Occipital lobe (tissue), 2 donors: ENCODE data around the gene GINS1. TPM values are rescaled to one million over a fixed set of nuclear protein-coding genes. Genes with fewer than 3 reads are reported as not detected.
A peak's percentile ranks its signal among the peaks of the same experiment; 100 is the strongest.

Experiments used
- DNase-seq: peaks from one replicate; lab custom pipeline; 2025; lab: John Stamatoyannopoulos, UW
- total RNA-seq: library from RNA; depleted of rRNA; stranded (reverse); fragments of >200 nt; gene quantifications from one replicate; pipeline ENCODE4 v1.2.3, GENCODE V29; 2014

Gene GINS1
- total RNA-seq = 9.7 TPM

- peak; percentile 78 for DNase-seq
Measured at GRCh38 chr20:25407311-25408169, at the start of gene GINS1. Gene GINS1 (plus strand): TSS chr20:25407673. CDS start chr20:25407821, 148 bp downstream.

DNA sequence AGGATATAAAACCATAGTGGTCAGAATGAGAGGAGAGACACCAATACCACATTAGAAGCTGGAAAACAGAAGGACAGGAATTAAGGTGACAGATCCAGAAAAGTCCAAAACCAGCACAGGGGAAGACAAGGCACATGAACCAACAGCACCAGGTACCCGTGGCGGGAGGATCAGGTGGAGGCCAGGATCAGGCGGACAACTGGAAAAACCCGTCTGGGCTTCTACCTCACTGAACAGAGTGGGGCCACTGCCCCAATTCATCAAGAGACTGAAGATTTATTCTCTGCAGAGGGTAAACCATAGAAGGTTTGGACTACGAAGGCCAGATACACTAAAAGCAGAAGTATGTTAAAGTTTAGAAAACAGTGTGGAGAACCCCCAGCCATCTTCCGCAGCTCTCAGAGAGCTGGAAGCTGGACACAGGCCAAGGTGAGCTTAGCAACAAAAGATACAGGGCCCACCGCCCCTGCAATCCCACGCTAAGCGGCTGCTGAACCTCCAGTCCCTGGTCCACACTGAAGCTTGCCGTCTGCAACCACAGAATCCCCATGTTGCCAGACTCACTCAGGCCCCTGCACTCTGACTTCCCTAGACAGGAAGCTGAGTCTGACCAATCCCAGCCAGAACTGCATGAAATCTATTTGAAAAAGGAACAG, 46.7 kb upstream of the GINS1 start:
- DNase-seq = no peak

- DNase-seq = no peak
Measured at GRCh38 chr20:25361287-25361683, 46.2 kb upstream of the GINS1 start.

GRCh38 chr20:25364180-25364788, 43.2 kb upstream of the GINS1 start:
- DNase-seq = no peak

DNA sequence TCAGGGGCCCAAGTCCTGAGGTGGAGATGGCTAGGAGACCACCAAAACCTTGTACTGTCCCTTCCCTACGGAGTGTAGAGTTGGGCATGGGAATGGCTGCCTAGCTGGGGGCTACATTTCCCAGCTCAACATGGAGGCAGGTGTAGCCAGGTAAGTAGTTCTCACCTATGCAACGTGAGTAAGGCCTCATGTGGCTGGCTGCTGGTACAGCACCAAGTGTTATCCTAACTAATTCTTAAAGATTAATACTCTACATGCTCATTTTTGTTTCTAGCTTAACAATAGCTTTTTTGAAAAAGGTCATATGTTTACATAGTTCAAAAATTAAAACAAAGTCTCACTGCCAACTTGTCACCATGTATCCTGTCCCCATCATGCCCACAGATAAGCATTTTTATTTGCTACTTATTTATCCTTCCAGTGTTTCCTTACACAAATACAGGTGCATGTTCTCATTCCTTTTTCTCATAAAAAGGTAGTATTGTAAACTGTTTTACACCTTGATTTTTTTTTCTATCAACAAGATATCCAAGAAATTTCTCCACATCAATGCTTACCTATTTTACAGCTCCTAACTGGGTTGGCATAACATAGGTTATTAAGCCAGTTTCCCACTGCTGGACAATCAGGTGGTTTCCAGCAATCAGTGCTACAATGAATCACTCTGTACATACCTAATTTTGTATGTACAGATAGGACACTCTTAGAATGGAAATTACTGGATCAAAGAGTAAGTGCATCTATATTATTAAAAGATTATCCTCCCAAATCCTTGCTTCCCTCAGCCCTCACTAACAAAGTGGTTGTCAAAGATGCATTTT, 42.4 kb upstream of the GINS1 start:
- no peak for DNase-seq

GRCh38 chr20:25368526-25368925, 38.9 kb upstream of the GINS1 start:
- no peak for DNase-seq

DNA sequence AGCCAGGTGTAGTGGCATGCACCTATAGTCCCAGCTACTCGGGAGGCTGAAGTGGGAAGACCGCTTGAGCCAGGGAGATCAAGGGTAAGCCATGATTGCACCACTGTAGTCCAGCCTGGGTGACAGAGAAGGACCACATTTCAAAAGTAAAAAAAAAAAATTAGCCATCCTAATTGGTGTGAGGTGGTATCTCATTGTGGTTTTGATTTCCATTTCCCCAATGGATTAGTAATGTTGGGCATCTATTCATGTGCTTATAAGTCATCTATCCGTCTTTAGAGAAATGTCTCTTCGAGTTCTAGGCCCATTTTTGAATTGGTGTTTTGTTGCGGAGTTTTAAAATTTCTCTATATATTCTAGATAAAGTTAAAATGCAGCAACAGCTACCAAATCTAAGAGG, 38.5 kb upstream of the GINS1 start:
- DNase-seq = no peak

- DNase-seq = no peak
Measured at GRCh38 chr20:25369529-25369928, 37.9 kb upstream of the GINS1 start.

GRCh38 chr20:25369971-25370370, 37.5 kb upstream of the GINS1 start:
- DNase-seq = no peak

- DNase-seq = no peak
Measured at GRCh38 chr20:25372584-25373336, 34.7 kb upstream of the GINS1 start.

GRCh38 chr20:25374842-25375241, 32.6 kb upstream of the GINS1 start:
- DNase-seq = no peak

GRCh38 chr20:25376236-25376635, 31.2 kb upstream of the GINS1 start:
- DNase-seq = no peak

DNA sequence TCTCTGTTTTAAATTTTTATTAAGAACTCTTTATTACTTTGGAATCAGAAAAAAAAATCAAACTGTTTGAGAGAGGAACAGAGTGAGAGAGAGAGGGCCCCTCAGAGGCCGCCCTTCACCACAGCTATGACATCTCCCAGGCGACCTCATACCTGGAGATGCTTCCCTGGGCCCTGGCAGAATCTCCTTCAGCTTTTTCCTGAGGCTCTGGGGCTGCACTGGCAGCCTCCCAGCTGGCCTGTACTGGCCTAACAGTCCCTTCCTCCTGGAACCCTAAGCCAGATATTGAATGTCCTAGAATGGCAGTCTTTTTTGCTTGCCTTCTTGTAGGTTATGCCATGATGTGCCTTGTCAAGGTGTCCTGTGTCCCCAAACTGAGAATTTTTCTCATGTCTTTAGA, 30.6 kb upstream of the GINS1 start:
- DNase-seq = no peak

GRCh38 chr20:25378189-25378883, 29.1 kb upstream of the GINS1 start:
- DNase-seq = no peak

DNA sequence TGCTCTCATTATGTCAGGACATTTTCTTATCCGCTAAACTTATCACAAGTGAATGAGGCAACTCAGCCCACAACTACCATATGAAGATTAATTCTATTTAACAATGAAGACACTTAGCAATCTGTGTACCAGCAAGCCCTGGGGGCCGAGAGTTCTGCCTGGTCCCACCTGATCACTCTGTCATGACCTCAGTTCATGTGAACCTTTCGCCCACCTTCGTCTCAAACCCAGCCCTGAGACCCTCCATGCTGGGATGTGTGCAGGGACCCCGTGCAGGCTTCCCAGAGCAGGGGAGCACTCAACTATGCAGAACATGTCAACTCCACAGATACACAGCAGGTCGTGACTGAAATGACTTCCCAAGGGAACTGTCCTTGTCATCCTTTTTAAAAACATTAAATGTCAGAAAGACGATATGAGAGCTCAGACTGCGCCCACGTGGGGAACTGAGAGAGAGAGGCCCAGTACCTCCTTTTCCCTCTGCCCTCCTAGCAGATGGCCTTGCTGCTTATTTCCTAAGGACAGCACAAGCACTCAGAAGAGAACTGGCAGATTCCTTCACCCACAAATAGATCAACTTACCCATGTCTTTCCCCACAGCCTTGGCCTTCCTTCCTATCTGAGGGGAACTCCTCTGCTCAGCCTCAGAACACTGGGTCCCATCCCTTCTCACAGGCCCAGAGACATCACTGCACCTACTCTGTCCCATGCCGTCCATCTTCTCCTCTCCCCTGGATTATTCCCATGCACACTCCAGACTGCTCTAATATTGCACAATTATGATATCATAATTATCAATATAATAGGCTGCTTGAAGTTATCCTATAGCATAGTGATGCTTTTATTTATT, 28.4 kb upstream of the GINS1 start:
- DNase-seq = no peak

- DNase-seq = no peak
Measured at GRCh38 chr20:25380945-25381614, 26.4 kb upstream of the GINS1 start.

GRCh38 chr20:25382704-25383370, 24.6 kb upstream of the GINS1 start:
- DNase-seq = no peak

DNA sequence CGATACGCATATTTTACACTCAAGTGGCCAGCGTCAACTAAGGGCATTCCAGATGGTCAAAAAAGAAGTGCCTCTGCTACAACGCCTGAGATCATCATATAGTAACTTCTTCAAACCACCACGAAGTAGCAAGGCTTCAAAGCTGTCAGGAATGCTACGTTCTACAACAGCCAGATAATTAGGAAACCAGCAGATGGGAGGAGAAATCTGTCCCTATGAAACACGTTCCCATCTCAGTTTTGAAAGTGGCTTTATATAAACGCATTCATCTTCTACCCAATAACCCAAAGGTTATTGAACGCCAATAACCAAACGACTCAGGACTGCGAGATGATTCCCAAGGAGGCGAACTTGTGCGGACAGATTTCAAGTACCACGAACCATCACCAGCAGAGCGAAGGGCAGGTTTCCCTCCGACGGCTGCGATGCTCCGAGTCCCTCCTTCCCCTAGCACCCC, 18.0 kb upstream of the GINS1 start:
- no peak for DNase-seq
